Right atrium auricular region (tissue), 2 donors: ENCODE data around the gene GABRB2. TPM values are rescaled to one million over a fixed set of nuclear protein-coding genes. Genes with fewer than 3 reads are reported as not detected.

ENCODE experiments used
- DNase-seq: peaks from one replicate; pipeline ENCODE4 v3.0.0-alpha.2; 2019; ENCODE audit warnings: low spot score
- H3K27ac ChIP-seq, 2 donors: fragments of 200-600 bp; sonication (generic); 1 replicate in 1 of 2; 2 replicates in 1 of 2; pipeline ENCODE4 v1.5.1; 2016 to 2019
- H3K27me3 ChIP-seq, 2 donors: fragments of 200-600 bp; sonication (generic); one replicate each; pipeline versions ENCODE4 v1.5.1 to v1.6.0; 2017 to 2019
- H3K36me3 ChIP-seq: fragments of 200-600 bp; sonication (generic); one replicate; pipeline ENCODE4 v1.5.1; 2016
- H3K4me1 ChIP-seq, 2 donors: fragments of 200-600 bp; sonication (generic); one replicate each; pipeline versions ENCODE4 v1.5.1 to v1.6.0; 2017 to 2019
- H3K4me3 ChIP-seq, 2 donors: fragments of 200-600 bp; sonication (generic); 1 replicate in 1 of 2; 2 replicates in 1 of 2; pipeline ENCODE4 v1.5.1; 2017 to 2019; ENCODE audit warnings: mild to moderate bottlenecking in 1 of 2, moderate library complexity in 1 of 2
- H3K9me3 ChIP-seq, 2 donors: fragments of 200-600 bp; sonication (generic); one replicate each; pipeline ENCODE4 v1.5.1; 2019
- CTCF ChIP-seq, 2 donors: fragments of 200-600 bp; sonication (generic); IDR thresholded peaks; one replicate each; pipeline ENCODE4 v1.5.1; 2019; ENCODE audit warnings: antibody characterized with exemption in 2 of 2
- total RNA-seq, 2 donors: library from RNA; depleted of rRNA; stranded (reverse); fragments of >200 nt; gene quantifications; one replicate each; pipeline ENCODE4 v1.1.0, GENCODE V29; 2016

GABRB2 gene
- total RNA-seq, 2 donors from 2014 or later: 0.37 to 2.0 TPM

DNA sequence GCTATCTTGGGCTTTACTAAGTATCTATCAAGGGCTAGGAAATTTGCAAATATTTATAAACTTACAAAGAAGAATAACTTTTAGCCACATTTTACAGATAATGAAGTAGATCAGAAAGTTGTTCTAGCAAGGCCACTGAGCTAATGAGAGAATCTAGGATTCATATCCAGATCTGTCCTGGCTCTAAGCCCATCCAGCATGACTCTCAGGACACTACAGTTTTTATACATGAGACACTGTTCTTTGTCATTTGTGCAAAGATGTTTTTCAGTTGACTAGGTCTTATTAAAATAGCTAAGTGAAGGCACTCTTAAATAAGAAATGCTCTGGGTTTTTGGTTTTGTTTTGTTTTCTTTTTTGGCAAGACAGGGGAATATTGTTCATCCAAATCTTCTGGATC is 273.1 kb downstream of the GABRB2 start:
- Histone ChIP-seq H3K36me3 (no peaks in the 10 kb centered on the region), H3K4me3 (no peak overlapping the region), H3K27me3 (no peaks in the 10 kb centered on the region), H3K4me1 (no peaks in the 10 kb centered on the region), H3K9me3 (no peaks in the 10 kb centered on the region), H3K27ac (no peak overlapping the region)
- DNase-seq: no peak
- TF ChIP-seq CTCF (IDR thresholded peaks at IDR 0.05): no peak

GRCh38 chr5:161271816-161272215 is 274.7 kb downstream of the GABRB2 start:
- DNase-seq: no peak
- H3K4me1 ChIP-seq: no peaks in the 10 kb centered on the region
- no peaks in the 10 kb centered on the region for H3K36me3 ChIP-seq
- no peak for TF ChIP-seq CTCF (IDR thresholded peaks at IDR 0.05)
- H3K27ac ChIP-seq: no peak overlapping the region
- H3K4me3 ChIP-seq: no peak overlapping the region
- H3K27me3 ChIP-seq: no peaks in the 10 kb centered on the region
- no peaks in the 10 kb centered on the region for H3K9me3 ChIP-seq

- H3K27ac ChIP-seq: no peak overlapping the region
- H3K9me3 ChIP-seq: no peaks in the 10 kb centered on the region
- no peaks in the 10 kb centered on the region for H3K4me1 ChIP-seq
- H3K27me3 ChIP-seq: no peaks in the 10 kb centered on the region
- no peaks in the 10 kb centered on the region for H3K36me3 ChIP-seq
- TF ChIP-seq CTCF (IDR thresholded peaks at IDR 0.05): no peak
- H3K4me3 ChIP-seq: no peak overlapping the region
- no peak for DNase-seq
Observed at GRCh38 chr5:161269125-161269524, 277.4 kb downstream of the GABRB2 start.

- no peak overlapping the region for H3K27ac ChIP-seq
- H3K27me3 ChIP-seq: no peaks in the 10 kb centered on the region
- H3K4me3 ChIP-seq: no peak overlapping the region
- DNase-seq: no peak
- no peak for TF ChIP-seq CTCF (IDR thresholded peaks at IDR 0.05)
- H3K4me1 ChIP-seq: no peaks in the 10 kb centered on the region
- H3K36me3 ChIP-seq: no peaks in the 10 kb centered on the region
- H3K9me3 ChIP-seq: no peaks in the 10 kb centered on the region
Observed at GRCh38 chr5:161266954-161267353, 279.6 kb downstream of the GABRB2 start.

DNA sequence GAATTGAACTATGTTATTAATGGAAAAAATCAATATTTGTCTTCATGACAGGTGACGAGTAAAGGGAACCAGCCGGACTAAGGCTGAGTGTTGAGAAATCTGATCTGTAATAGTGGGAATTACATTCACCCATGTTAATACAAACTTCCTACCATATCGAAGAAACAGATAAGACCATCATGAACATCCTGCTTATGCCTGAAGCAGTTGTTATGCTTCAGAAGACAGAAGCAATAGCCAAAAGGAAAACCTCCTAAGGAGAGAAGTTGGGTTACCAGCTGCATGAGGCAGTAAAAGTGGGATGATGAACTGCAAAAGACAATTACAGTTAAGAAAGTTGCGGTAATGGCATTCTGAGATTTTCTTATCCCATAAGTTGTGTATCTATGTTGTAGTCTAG is 281.5 kb downstream of the GABRB2 start:
- H3K27ac ChIP-seq: no peak overlapping the region
- DNase-seq: no peak
- no peaks in the 10 kb centered on the region for H3K27me3 ChIP-seq
- H3K36me3 ChIP-seq: no peaks in the 10 kb centered on the region
- no peak for TF ChIP-seq CTCF (IDR thresholded peaks at IDR 0.05)
- H3K9me3 ChIP-seq: no peaks in the 10 kb centered on the region
- H3K4me3 ChIP-seq: no peak overlapping the region
- H3K4me1 ChIP-seq: no peaks in the 10 kb centered on the region

GRCh38 chr5:161263191-161263590 is 283.3 kb downstream of the GABRB2 start:
- Histone ChIP-seq H3K9me3 (no peaks in the 10 kb centered on the region), H3K36me3 (no peaks in the 10 kb centered on the region), H3K4me1 (no peaks in the 10 kb centered on the region), H3K4me3 (no peak overlapping the region), H3K27ac (no peak overlapping the region), H3K27me3 (no peaks in the 10 kb centered on the region)
- no peak for DNase-seq
- TF ChIP-seq CTCF (IDR thresholded peaks at IDR 0.05): no peak
